PFSK-1 (cell line): ENCODE results near the gene YBX2.

Experiments
- FOXP2 ChIP-seq: optimal IDR thresholded peaks from 2 replicates; pipeline ENCODE3; 2011; ENCODE audit warnings: borderline replicate concordance, control low read depth, inconsistent platforms; ENCODE audit not compliant: insufficient read depth; ENCODE audit errors: extremely low read length, extremely low read depth
- POLR2AphosphoS5 ChIP-seq: IDR thresholded peaks from 2 replicates; pipeline ENCODE4 v1.6.1; 2012; ENCODE audit warnings: low read depth, mild to moderate bottlenecking, control low read depth, low read length, moderate library complexity
- REST ChIP-seq, 2 experiments: IDR thresholded peaks; 2 replicates each; pipeline versions ENCODE4 v1.6.1 to v1.8.0; 2011 to 2012; ENCODE audit warnings: low read depth in 2 of 2, low read length in 2 of 2, control low read depth in 1 of 2, inconsistent platforms in 1 of 2, mild to moderate bottlenecking in 1 of 2, moderate library complexity in 1 of 2; ENCODE audit not compliant: insufficient read depth in 1 of 2
- SIN3A ChIP-seq: IDR thresholded peaks from 2 replicates; pipeline ENCODE4 v1.6.1; 2012; ENCODE audit warnings: mild to moderate bottlenecking, low read length, moderate library complexity, borderline replicate concordance; ENCODE audit not compliant: insufficient read depth
- TAF1 ChIP-seq: IDR thresholded peaks from 2 replicates; pipeline ENCODE4 v1.6.1; 2012; ENCODE audit warnings: low read length, control low read depth, borderline replicate concordance; ENCODE audit not compliant: insufficient read depth

GRCh38 chr17:7304179-7304578, 9.7 kb upstream of the YBX2 start:
- TF ChIP-seq POLR2AphosphoS5 = no peak
- TF ChIP-seq TAF1 = no peak
- no peak for TF ChIP-seq REST (IDR thresholded peaks at IDR 0.05; ENCODE audit: insufficient read depth in 1 of 2, low read depth in 2 of 2, low read length in 2 of 2)
- no peak for TF ChIP-seq SIN3A
- TF ChIP-seq FOXP2 = no peak
